ENCODE results near the gene SPOCD1.

- TF ChIP-seq CTCF (IDR thresholded peaks at IDR 0.05) (no peak), POLR2A (IDR thresholded peaks at IDR 0.05) (no peak)
These were observed 29.9 kb downstream of the SPOCD1 start for GRCh38 chr1:31785947-31786290.

All from tibial nerve (tissue), 3 donors.